Measurements from ENCODE around the gene ADAMTSL1. TPM values are rescaled to one million over a fixed set of nuclear protein-coding genes. Genes with fewer than 3 reads are reported as not detected.

The ADAMTSL1 gene
- total and polyA plus RNA-seq, 2 of the 13 experiments (the other 11 are each of a cell fraction or from before 2014, with no cell fraction given) = not detected

GRCh38 chr9:18928711-18929110, 454.8 kb downstream of the ADAMTSL1 start:
- in situ Hi-C loops (cut with HindIII; ENCODE audit: extremely low pct_ligation_motif_present, low pct_unique_long_range_greater_than_20kb) = no loop called here
- no peak for ATAC-seq
- H3K36me3 ChIP-seq (replicated peaks in 1 of 2; ENCODE audit: control insufficient read depth in 1 of 2, insufficient read depth in 2 of 2, low read length in 2 of 2) = no peaks in the 10 kb centered on the region
- ChIA-PET POLR2A (no interaction called here), CTCF (ENCODE audit: low intra/inter-chr PET ratio, low total read pairs) (no interaction called here)
- H3K27ac ChIP-seq (ENCODE audit: extremely low read length, insufficient read depth, low read length) = no peak overlapping the region
- TF ChIP-seq KAT7 (CRISPR knock-in tag; IDR thresholded peaks at IDR 0.05; ENCODE audit: borderline replicate concordance) (no peak), RNF219 (CRISPR knock-in tag; IDR thresholded peaks at IDR 0.05) (no peak), HOXA5 (CRISPR knock-in tag; IDR thresholded peaks at IDR 0.05) (no peak), ZNF563 (CRISPR knock-in tag; IDR thresholded peaks at IDR 0.05) (no peak), ZNF773 (CRISPR knock-in tag; IDR thresholded peaks at IDR 0.05; ENCODE audit: borderline replicate concordance) (no peak), ZNF558 (CRISPR knock-in tag; IDR thresholded peaks at IDR 0.05; ENCODE audit: borderline replicate concordance) (no peak), ZNF687 (CRISPR knock-in tag; IDR thresholded peaks at IDR 0.05) (no peak), ZBTB37 (CRISPR knock-in tag; IDR thresholded peaks at IDR 0.05) (no peak), NR2F1 (CRISPR knock-in tag; IDR thresholded peaks at IDR 0.05) (no peak), ZFP62 (CRISPR knock-in tag; IDR thresholded peaks at IDR 0.05) (no peak), ZFP82 (CRISPR knock-in tag; IDR thresholded peaks at IDR 0.05; ENCODE audit: borderline replicate concordance) (no peak), ZNF256 (CRISPR knock-in tag; conservative IDR thresholded peaks at IDR 0.05) (no peak), ZFP36L1 (CRISPR knock-in tag; IDR thresholded peaks at IDR 0.05) (no peak), PRMT3 (CRISPR knock-in tag; IDR thresholded peaks at IDR 0.05; ENCODE audit: borderline replicate concordance, low read depth) (no peak), ZNF460 (CRISPR knock-in tag; IDR thresholded peaks at IDR 0.05; ENCODE audit: borderline replicate concordance) (no peak)
- no peak for DNase-seq (ENCODE audit: low spot score)
- no peaks in the 10 kb centered on the region for H3K9me3 ChIP-seq (ENCODE audit: low read length)
- H3K4me3 ChIP-seq (replicated peaks in 1 of 3; ENCODE audit: insufficient read depth in 1 of 3, low read depth in 2 of 3, low read length in 3 of 3) = no peak overlapping the region
- no peaks in the 10 kb centered on the region for H3K79me2 ChIP-seq (ENCODE audit: insufficient read depth, low read length)
- H3K4me1 ChIP-seq (ENCODE audit: insufficient read depth, low read length) = no peaks in the 10 kb centered on the region
- H2AFZ ChIP-seq (ENCODE audit: low read length) = no peak overlapping the region
- H4K20me1 ChIP-seq (ENCODE audit: insufficient read depth, low read length) = no peaks in the 10 kb centered on the region
- intact Hi-C loops (cut with micrococcal nuclease; ENCODE audit: unreplicated experiment) = no loop called here
- no peak overlapping the region for H3K9ac ChIP-seq (ENCODE audit: insufficient read depth, low read depth, low read length)
- H3K4me2 ChIP-seq (ENCODE audit: low read depth, low read length) = no peak overlapping the region
- WGBS (ENCODE audit: low lambda C conversion rate) = 1% methylated on average over 6 of the region's 7 CpGs
- no TSS peak for BruUV-seq (replicated peaks)
- FAIRE-seq = no peak
- H3K27me3 ChIP-seq (ENCODE audit: control insufficient read depth in 1 of 2, insufficient read depth in 2 of 2, low read length in 2 of 2) = peaks cover 0 to 8% of the 10 kb centered on the region in 2 experiments; a peak in 1 of 5 replicates

Data from HepG2 (cell line).